ENCODE results near the gene NSG1.

DNA sequence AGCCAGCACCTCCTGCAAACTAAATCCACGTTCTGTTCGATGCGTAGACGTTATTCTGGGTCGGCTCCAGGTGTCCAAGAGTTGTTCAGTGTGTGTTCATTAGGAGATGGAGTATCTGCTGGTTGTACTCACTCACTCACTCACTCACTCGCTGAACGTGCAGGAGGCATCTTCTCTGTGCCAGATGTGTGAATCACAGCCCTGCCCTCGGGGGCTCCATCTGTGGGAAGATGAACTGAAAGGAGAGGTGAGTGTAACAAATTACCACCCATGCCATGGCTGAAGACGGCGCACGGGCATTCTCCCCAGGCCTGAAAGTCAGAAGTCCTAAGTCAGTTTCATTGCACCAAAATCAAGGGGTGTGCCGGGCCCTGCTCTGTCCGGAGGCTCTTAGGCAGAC, 16.1 kb downstream of the NSG1 start:
- TF ChIP-seq NUFIP1 (IDR thresholded peaks at IDR 0.05; ENCODE audit: partially characterized antibody) (no peak), ZNF124 (CRISPR knock-in tag; IDR thresholded peaks at IDR 0.05) (no peak), RFX5 (IDR thresholded peaks at IDR 0.05; ENCODE audit: low read depth, low read length) (no peak)
- TF ChIP-seq, protein P1, sequence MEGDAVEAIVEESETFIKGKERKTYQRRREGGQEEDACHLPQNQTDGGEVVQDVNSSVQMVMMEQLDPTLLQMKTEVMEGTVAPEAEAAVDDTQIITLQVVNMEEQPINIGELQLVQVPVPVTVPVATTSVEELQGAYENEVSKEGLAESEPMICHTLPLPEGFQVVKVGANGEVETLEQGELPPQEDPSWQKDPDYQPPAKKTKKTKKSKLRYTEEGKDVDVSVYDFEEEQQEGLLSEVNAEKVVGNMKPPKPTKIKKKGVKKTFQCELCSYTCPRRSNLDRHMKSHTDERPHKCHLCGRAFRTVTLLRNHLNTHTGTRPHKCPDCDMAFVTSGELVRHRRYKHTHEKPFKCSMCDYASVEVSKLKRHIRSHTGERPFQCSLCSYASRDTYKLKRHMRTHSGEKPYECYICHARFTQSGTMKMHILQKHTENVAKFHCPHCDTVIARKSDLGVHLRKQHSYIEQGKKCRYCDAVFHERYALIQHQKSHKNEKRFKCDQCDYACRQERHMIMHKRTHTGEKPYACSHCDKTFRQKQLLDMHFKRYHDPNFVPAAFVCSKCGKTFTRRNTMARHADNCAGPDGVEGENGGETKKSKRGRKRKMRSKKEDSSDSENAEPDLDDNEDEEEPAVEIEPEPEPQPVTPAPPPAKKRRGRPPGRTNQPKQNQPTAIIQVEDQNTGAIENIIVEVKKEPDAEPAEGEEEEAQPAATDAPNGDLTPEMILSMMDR (IDR thresholded peaks at IDR 0.05 in 2 of 3, conservative IDR thresholded peaks at IDR 0.05 in 1 of 3; ENCODE audit: insufficient read depth in 2 of 3, low read depth in 1 of 3, low read length in 3 of 3), result no peak
- TF ChIP-seq, protein P2, sequence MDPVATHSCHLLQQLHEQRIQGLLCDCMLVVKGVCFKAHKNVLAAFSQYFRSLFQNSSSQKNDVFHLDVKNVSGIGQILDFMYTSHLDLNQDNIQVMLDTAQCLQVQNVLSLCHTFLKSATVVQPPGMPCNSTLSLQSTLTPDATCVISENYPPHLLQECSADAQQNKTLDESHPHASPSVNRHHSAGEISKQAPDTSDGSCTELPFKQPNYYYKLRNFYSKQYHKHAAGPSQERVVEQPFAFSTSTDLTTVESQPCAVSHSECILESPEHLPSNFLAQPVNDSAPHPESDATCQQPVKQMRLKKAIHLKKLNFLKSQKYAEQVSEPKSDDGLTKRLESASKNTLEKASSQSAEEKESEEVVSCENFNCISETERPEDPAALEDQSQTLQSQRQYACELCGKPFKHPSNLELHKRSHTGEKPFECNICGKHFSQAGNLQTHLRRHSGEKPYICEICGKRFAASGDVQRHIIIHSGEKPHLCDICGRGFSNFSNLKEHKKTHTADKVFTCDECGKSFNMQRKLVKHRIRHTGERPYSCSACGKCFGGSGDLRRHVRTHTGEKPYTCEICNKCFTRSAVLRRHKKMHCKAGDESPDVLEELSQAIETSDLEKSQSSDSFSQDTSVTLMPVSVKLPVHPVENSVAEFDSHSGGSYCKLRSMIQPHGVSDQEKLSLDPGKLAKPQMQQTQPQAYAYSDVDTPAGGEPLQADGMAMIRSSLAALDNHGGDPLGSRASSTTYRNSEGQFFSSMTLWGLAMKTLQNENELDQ (CRISPR knock-in tag; IDR thresholded peaks at IDR 0.05; ENCODE audit: borderline replicate concordance), result no peak
- TF ChIP-seq, protein P3, sequence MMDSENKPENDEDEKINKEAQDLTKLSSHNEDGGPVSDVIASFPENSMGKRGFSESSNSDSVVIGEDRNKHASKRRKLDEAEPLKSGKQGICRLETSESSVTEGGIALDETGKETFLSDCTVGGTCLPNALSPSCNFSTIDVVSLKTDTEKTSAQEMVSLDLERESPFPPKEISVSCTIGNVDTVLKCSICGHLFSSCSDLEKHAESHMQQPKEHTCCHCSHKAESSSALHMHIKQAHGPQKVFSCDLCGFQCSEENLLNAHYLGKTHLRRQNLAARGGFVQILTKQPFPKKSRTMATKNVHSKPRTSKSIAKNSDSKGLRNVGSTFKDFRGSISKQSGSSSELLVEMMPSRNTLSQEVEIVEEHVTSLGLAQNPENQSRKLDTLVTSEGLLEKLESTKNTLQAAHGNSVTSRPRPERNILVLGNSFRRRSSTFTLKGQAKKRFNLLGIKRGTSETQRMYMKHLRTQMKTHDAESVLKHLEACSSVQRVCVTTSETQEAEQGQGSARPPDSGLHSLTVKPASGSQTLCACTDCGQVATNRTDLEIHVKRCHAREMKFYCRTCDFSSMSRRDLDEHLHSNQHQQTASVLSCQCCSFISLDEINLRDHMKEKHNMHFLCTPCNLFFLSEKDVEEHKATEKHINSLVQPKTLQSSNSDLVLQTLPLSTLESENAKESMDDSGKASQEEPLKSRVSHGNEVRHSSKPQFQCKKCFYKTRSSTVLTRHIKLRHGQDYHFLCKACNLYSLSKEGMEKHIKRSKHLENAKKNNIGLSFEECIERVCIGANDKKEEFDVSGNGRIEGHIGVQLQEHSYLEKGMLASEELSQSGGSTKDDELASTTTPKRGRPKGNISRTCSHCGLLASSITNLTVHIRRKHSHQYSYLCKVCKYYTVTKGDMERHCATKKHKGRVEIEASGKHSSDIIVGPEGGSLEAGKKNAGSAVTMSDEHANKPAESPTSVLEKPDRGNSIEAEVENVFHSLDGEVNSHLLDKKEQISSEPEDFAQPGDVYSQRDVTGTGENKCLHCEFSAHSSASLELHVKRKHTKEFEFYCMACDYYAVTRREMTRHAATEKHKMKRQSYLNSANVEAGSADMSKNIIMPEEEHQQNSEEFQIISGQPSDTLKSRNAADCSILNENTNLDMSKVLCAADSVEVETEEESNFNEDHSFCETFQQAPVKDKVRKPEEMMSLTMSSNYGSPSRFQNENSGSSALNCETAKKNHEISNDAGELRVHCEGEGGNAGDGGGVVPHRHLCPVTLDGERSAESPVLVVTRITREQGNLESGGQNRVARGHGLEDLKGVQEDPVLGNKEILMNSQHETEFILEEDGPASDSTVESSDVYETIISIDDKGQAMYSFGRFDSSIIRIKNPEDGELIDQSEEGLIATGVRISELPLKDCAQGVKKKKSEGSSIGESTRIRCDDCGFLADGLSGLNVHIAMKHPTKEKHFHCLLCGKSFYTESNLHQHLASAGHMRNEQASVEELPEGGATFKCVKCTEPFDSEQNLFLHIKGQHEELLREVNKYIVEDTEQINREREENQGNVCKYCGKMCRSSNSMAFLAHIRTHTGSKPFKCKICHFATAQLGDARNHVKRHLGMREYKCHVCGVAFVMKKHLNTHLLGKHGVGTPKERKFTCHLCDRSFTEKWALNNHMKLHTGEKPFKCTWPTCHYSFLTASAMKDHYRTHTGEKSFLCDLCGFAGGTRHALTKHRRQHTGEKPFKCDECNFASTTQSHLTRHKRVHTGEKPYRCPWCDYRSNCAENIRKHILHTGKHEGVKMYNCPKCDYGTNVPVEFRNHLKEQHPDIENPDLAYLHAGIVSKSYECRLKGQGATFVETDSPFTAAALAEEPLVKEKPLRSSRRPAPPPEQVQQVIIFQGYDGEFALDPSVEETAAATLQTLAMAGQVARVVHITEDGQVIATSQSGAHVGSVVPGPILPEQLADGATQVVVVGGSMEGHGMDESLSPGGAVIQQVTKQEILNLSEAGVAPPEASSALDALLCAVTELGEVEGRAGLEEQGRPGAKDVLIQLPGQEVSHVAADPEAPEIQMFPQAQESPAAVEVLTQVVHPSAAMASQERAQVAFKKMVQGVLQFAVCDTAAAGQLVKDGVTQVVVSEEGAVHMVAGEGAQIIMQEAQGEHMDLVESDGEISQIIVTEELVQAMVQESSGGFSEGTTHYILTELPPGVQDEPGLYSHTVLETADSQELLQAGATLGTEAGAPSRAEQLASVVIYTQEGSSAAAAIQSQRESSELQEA (IDR thresholded peaks at IDR 0.05; ENCODE audit: low read depth), result no peak
